Measurements from ENCODE around the gene AEBP1. TPM values are rescaled to one million over a fixed set of nuclear protein-coding genes. Genes with fewer than 3 reads are reported as not detected.

Gene AEBP1
- polyA plus RNA-seq, 1 donor = 65.4 TPM

DNA sequence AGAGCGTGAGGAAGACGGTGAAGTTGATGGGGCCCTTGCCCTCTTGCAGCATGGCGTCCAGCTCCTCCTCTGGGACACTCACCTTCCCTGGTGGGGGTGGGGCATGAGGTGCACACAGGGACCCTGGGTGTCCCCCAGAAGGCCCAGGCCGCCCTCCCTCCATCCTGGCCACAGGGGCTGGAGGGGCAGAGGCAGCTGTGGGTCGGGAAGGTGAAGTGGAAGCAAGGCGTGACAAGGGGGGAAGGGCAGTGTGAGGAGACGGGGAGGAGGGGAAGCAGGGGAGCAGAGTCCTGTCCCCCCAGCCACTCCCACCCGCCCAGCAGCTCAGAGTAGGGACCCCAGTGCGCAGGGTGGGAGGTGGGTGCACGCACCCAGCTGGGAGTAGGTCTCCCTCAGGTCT, 36.2 kb downstream of the AEBP1 start:
- DNase-seq (ENCODE audit: low read depth) = no peak

DNA sequence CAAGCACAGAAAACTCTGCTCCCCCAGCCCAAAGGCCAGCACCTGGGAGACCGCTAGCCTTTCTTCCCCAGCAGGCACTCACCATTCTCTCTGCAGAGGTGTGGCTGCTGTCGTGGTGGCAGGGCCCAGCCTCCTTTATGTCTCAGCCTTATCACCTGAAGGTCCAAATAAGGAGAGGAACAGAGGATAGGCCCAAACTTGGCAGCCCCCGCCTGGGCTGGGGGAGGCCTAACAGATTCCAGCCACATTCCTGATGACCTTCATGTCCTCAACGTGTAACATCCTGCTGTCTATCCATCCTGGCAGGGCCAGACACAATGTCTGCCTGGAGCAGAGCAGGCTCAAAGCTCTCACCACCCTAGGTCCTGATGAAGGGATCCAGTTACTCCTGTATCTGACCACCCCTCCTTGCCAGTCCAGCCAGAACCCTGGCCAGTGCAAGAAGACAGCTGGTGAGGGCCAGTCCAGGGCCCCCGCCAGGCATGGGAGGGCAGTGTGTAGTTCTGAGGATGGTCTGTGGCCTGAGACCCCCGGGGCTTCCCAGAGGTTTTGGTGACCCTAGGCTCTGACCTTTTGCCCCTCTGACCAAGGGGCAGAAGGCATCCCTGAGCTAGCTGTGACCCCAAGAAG, 37.2 kb downstream of the AEBP1 start, which contains the start of gene MYL7:
Gene MYL7 (minus strand): TSS at position 112 of the 630 bp plus-strand sequence. CDS start 27 bp downstream, at position 85.
- no peak for DNase-seq (ENCODE audit: low read depth)

DNA sequence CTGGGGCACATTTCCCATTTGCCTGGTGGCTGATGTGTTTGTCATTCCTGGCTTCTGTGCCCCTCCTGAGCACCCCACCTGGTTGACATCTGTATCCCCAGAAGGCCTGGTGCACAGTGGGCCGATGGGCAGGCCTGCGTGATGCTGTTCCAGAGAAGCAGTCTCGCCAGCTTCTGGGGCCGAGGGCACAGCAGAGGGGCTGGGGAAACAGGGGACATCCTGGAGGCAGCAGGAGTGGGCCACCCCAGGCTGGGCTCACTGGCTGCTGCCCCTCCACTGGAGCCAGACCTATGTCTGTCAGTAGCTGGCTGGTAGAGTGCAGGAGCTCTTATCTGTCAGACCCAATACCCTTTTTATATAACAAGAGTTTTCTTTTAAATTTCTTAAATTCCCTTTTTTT, 37.9 kb downstream of the AEBP1 start:
- DNase-seq (ENCODE audit: low read depth) = no peak

DNA sequence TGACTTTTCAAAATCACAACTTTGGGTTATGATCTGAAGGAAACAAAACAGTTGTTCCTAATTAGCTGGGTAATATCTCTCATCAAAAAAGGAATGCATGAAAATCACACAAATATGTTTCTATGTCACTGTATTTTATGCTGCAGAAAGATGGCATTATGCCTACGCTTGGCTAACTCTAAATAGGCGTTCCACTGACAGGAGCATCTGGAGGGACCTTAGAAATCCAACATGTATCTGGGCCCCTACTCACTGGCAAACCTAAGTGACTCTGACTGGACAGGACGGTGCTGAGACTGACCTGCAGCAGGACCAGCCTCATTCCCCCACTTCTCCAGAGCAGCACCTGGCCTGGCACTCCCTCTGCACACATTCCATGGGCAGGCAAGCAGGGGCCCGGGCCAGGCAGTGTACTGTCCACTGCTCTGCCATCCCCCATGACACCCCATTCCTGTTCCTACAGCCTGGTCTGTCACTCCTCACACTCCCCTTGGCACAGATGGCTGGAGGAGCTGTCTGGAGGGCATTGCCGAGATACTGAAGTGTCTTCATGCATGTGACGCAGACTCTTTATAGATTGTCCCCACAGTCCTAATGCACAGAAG, 39.6 kb downstream of the AEBP1 start:
- no peak for DNase-seq (ENCODE audit: low read depth)

DNA sequence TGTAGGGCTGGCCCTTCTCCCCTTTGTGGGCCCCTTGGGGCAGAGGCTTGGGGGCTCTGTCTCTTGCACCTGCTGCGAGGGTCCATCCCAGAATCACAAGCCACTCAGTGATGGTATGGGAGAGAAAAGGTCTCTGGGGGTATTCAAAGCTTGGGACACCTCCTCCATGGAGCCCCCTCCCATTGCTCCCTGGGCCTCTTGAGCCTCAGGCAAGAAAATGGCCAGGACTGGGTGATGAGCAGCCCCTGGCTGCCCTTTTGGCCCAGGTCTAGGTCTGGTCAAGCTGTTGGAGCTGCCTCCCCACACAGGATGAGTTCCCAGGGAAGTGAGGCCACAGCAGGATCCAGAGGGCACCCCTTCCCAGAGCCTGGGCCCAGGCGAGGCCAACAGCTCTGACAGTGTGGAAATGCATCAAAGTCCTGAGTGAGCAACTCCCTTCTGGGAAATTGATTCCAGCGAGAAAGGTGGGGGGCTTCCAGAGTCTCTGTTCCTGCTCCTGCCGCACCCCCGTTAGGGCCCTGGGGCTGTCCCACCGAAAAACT, 40.4 kb downstream of the AEBP1 start:
- no peak for DNase-seq (ENCODE audit: low read depth)

DNA sequence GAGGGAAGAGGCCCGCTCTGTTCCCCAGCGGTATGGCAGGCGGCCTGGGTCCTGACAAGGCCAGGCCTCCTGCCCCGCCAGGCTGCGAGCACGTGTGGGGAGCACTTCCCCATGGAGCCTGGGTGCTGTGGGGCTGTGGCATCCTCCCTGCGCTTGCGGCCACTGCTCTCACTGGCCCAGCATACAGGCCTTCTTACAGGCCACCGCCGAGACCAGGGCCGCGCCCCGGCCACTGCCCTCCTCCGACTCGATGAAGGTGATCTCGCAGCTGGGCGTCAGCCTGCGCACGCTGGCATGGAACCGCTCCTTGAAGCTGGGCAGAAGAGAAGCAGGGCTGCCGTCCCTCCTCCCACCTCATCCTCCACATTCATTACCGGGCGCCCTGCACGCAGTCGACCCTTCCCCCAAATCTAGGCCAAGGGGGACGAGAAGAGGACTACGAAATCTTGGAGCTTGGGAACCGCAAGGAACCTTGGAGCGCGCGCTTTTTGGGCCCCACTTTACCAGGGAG, 40.9 kb downstream of the AEBP1 start:
- no peak for DNase-seq (ENCODE audit: low read depth)

DNA sequence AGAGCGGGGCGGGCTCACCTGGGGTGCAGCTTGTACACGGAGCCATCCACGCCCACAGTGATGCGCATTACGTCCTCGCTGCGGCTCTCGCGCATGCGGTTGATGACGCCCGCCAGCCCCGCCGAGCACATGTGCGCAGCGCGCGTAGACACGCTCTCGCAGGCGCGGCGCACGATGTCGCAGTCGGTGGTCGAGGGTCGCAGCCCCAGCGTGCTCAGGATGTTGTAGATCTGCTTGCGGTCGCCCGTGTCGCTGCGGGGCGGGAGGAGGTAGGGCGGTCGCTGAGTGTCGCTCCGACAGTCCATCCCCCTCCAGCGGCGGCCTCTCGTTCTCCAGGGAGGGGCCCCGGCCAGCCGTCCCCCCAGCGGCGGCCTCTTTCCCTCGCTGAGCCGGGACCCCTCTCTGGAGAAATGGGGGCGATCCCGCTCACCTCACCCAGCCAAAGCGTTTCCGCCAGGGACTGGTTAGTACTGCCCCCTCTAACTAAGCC, 41.4 kb downstream of the AEBP1 start:
- DNase-seq (ENCODE audit: low read depth) = no peak

DNA sequence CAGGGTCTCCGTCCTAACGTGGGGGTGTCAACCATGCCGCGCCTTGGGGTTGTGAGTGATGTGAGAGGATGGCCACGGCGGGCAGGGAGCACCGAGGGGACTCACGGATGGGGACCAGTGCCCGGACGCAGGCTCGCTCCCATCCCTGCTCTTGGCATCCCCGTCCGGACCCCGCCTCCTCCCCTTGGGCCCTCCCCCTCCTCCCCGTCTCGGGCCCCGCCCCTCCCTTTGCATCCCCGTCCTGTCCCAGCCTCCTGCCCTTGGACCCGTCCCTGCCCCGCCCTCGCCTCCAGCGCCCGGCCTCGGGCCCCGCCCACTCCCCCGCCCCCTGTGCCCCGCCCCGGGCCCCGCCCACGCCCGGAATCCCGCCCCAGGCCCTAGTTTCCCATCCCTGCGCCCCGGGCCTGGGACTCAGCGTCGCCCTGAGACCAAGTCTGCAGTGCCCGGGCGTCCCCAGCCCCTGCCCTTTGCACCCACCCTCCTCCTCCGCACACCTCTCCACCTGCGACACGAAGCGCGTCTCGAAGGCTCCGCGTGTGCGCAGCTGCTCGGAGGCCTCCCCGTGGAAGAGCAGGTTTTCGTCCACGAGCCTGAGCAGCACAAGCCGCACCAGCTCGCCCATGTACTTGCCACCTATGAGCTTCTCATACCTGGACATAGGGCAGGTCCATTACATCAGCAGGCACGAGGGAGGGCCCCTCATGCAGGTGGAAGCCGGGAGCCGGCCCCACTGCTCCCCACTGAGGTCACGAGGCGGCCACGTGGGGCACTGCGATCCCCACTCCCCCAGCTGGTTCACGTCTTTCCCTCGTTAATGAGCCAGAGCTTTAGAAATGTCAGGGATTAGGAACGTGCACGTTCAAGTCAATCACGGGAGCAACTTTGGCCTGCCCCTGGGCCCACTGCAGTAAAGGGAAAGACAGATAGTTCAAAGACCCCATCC, 42.1 kb downstream of the AEBP1 start:
- DNase-seq (ENCODE audit: low read depth) = no peak

DNA sequence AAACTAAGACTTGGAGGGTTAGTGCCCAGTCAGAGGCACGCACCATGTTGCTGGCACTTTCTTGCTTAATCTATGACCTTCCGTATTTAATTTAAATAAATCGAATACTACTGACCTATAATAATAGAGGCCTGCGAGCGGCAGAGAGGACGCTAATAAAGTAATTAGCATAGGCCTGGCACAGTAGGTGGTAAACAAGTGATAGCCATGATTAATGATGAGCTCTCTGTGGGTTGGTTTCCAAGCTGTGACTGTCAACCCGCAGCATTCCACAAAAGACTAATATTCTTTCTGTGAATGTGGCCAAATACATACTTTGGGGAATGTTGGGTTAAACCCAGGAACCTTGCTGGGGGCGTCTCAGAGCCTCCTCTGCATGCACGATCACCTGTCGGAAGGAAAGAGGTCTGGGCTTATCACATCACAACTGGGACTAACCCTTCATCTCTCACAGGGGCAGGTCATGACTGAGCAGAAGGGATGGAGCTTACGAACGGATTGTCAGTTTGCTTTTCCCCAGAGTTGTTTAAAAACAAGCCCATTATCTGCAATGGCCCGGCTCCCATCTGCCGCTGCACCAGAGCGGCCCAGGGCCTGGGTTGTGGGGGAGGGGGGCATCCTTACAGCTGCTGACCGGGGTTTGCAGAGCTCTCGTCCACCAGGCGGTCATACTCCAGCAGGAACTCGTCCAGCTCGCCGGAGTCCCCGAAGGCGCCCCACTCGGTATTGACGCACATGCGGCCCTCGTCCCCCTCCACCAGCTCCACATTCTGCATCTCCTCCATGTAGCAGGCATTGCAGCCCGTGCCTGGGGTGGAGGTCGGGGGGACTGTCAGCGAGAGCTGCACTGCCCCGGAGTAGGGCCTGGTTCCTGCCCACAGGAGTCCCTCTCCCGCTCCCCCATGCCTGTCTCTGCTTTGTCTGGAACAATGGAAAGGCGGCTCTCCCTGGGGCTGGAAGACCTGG, 43.2 kb downstream of the AEBP1 start:
- DNase-seq (ENCODE audit: low read depth) = no peak

DNA sequence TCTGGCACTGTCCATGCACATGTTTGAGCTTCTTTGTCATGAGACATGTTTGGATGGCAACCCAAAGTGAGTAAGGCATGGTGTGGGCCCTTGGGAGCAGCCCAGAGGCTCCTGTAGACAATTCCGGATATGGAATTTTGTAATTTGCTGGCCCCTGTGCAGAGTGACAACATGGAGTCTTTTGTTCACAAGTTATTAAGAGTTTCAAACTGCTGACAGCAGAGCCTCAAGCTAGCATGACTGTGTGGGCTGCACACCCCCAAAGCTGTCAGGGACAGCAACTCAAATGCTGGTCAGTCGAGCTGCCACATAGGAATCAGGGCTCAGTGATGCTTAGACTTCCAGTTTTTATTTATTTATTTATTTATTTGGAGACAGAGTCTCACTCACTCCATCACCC, 44.0 kb downstream of the AEBP1 start:
- no peak for DNase-seq (ENCODE audit: low read depth)

DNA sequence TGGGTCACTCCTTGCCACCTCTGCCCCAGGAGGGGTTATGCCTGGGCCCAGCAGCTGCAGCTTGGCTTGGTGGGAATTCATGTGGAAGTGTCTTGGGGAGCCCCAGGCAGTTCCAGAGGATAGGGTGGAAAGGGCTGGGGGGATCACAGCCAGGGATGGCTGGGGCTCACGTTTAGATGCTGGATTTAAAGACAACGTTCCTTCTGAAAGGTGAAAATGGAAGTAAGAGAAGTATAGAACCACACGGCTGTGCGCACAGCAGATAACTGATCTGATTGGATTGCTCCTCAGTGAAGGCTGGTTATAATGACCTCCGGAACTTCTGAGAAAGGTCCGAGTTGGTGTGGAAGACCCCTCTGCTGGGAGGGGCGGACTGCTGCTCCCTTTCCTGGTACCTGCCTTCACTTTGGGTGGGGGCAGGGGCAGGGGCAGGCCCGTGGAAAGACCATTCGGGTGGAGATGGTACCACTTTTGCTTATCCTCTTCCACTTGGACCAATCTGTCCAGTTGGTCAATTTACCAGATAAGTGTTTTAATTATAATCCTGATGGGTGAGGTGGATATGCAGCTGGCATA, 44.9 kb downstream of the AEBP1 start:
- no peak for DNase-seq (ENCODE audit: low read depth)

DNA sequence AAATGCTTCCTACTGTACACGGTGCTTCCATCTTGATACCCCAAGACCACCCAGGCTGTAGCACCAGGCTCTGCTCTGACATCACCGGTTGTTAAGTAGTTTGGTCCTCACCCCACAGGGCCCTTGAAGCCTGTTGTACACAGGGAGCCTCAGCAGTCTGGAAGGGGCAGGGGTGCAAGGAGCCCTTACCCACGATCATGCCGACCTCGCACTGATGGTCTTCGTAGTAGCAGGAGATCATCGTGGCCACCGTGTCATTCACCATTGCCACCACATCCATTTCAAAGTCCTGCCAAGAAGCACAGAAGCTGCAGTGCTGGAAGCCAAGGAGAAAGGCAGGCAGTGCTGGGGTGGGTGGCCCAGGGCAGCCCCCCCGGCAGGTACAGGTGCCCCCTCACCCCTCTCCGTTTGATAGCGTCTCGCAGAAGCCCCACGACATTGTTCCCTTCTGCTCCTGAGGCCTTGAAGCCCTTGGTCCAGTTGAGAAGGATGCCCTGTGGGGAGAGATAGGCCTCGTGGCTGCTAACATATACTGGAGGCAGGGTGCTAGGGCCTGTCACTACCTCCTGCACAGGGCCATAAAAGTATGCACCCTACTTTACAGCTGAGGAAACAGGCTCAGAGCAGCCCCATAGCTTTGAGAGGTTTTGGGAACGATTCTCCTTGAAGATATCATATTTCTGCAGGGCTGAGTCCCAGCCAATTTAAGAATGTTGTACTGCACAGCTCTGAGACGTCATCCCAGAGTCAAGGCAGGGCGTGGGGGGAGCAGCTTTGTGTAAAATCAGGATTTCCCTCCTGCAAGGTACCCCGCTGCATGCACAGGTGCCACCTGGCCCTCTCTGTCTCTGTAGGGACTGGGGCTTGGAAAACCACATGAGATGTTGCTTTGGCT, 45.7 kb downstream of the AEBP1 start:
- DNase-seq (ENCODE audit: low read depth) = no peak

DNA sequence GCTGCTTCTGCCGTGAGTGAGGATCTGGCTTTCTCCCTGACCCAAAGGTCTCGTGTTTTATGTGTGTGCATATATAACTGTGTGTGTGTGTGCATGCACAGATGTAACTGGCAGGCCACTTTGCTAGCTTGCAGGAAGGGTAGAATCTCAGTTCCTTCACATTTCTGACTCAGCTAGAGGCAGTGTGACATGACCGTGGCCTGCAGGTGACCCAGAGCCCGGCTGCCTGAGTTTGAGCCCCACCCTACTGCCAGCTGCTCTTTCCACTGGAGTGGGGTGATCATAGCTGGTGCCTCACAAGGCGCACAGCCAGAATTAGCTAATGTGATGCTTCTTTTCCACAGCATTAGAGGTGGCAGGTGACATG, 46.3 kb downstream of the AEBP1 start:
- no peak for DNase-seq (ENCODE audit: low read depth)

DNA sequence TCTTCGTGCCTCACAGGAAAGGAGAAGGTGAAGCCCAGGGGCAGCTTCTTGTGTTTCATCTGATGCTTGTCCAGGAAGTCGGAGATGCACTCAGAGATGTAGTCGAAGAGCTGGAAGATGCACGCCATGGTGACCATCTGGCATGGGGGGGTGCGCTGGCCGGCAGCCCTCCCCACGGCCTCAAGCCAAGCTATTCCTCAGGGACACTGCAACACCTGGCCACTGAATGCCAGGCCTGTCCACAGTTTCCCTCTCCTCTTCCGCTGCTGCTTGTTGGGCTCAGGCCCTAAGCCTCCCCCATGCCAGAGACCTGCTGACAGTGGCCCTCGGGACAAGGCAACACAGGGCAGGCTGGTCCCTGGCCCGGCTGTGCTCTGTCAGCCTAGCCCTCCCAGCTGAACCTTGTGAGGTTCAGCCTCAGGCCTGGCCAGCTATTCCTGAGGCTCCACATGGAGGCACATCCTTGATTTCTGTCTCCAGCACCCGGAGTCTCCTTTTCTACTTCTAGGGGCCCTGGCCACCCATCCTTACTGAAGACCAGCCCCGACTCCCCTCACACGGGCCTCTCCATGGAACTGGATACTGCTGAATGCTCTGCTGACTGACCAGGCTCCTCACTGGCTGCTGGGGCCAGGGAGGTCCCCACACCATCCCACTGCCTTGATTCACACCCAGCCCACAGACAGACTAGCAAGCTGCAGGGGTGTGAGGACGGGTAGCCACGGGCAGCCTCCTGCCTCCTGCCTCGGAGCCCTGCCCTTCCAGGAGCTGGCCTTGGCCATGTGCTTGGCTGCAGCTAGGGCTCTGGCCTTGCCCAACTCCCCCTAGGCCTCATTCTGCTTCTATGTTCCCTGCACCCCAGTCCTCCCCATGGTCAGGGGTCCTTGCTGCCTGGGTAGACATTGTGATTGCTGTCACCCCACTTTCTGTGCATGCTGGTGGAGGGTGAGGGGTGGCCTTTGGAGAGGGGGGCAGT, 47.1 kb downstream of the AEBP1 start:
- DNase-seq (ENCODE audit: low read depth) = no peak

DNA sequence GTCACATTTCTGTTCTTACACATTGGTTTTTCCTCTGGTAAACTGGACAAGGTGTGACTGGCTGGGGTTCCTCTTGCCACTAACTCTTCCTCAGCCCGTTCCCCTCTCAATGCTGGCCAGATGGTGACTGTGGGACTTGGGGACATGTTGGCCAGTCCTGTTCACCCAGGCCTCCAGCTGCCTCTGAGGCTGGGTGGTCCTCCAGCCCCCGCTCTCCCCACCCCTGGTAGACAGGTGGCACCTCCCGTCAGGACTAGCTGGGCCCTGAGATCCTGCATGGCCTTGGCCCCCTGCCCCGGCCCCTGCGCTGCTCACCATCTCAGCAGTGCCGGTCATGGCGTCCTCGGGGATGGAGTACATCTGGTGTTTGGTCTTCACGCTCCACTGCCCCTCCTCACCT, 47.8 kb downstream of the AEBP1 start:
- no peak for DNase-seq (ENCODE audit: low read depth)

DNA sequence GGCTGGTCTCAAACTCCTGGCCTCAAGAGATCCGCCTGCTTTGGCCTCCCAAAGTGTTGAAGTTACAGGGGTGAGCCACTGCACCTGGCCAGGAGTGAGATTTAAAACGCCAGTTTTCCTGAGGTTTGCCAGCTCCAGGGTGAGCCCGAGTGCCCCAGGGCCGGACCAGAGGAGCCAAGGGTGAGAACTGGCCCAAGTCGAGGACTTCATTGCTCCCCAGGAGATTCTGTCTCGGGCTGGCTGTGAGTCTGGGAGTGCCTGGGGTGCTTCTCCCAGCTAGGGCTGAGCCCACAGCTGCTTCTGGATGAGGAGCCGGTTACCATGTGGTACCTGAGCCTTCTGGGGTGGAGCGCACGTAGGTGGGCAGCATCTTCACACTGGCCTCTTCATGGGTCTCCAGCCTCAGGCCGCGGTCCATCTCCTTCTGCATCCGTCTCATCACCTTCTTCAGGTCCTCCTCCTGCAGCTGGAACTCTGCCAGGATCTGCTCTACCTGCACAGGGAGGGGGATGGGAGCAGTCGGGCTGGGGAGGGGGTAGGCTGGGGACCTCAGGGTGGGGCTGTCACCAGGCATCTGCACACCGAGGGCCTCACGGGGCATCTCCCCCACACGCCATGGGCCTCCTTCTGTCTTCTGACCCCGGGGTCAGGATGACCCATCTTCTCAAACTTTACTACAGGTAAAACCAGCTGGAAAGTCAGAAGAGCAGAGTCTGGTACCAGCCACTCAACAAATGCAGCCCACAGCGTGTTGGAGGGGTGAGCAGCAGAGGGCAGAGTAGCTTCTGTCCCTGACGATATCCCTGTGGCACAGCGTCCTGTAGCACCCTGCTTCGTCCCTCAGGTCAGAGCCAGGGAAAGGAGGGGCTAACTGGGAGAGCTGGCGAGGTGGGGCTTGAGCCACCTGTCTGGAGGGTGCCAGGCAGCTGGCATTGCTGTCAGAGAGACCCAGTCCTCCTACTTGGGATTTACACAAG, 49.1 kb downstream of the AEBP1 start:
- DNase-seq (ENCODE audit: low read depth) = no peak

DNA sequence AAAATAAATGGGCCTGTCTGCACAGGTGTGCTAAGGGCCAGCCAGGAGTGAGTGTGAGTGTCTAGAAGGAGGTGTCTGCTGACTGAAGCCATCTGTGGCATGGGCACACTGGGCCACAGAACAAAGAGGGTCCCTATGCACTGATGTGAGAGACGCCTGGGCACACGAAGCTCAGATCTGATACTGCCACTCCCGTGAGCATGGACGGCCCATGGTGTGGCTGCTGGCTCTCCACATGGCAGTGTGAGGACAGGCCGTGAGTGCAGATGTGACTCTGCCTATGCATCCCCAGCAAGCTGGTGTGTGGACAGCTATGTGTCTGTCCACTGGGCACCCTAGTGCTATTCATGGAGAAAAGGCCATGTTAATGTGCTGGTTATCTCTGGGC, 49.8 kb downstream of the AEBP1 start:
- DNase-seq (ENCODE audit: low read depth) = no peak
